ENCODE measurements around the gene ASS1.

GRCh38 chr9:130414081-130414731, 30.6 kb upstream of the ASS1 start:
- TF ChIP-seq CTCF (IDR thresholded peaks at IDR 0.05; ENCODE audit: borderline replicate concordance, extremely low read depth, low read length, poor library complexity, severe bottlenecking), result no peak
- TF ChIP-seq EZH2 (IDR thresholded peaks at IDR 0.05; ENCODE audit: borderline replicate concordance, low read depth, low read length, severe bottlenecking), result no peak
